A673 (cell line): Measurements from ENCODE around the gene TRIP4. TPM values are rescaled to one million over a fixed set of nuclear protein-coding genes. Genes with fewer than 3 reads are reported as not detected.

Experiments used
- BruUV-seq: library from RNA; stranded (reverse); fragments of 400-500 nt; replicated peaks from 2 replicates; lab custom pipeline; 2021; lab: Mats Ljungman, UMichigan
- CTCF ChIA-PET: fragments of 300-600 bp; sonication (Branson Sonifier 250); formaldehyde crosslinking; loops from one replicate; lab custom pipeline; 2022; ENCODE audit warnings: antibody characterized with exemption; lab: Charles Lee
- POLR2A ChIA-PET: fragments of 300-600 bp; sonication (Branson Sonifier 250); formaldehyde crosslinking; loops from one replicate; lab custom pipeline; 2022; ENCODE audit warnings: antibody characterized with exemption; ENCODE audit not compliant: low non-redundant PET; lab: Charles Lee
- DNase-seq: peaks from one replicate; pipeline ENCODE4 v3.0.0-alpha.2; 2015; ENCODE audit warnings: low spot score
- H3K27ac ChIP-seq: fragments of 200-600 bp; sonication (generic); 2 replicates; pipeline ENCODE4 v1.5.1; 2016; ENCODE audit warnings: mixed run types, low read depth, mild to moderate bottlenecking, mixed read lengths, antibody characterized with exemption, low read length; ENCODE audit not compliant: poor library complexity, severe bottlenecking
- H3K27me3 ChIP-seq: fragments of 200-600 bp; sonication (generic); replicated peaks from 2 replicates; pipeline ENCODE4 v1.6.1; 2017; ENCODE audit warnings: mixed run types, low read depth, mild to moderate bottlenecking, mixed read lengths, antibody characterized with exemption, low read length; ENCODE audit not compliant: insufficient read depth, poor library complexity
- H3K36me3 ChIP-seq: fragments of 200-600 bp; sonication (generic); 2 replicates; pipeline ENCODE4 v1.6.1; 2016; ENCODE audit warnings: mixed run types, mild to moderate bottlenecking, mixed read lengths, antibody characterized with exemption, low read length; ENCODE audit not compliant: insufficient read depth, poor library complexity, severe bottlenecking
- H3K4me1 ChIP-seq: fragments of 200-600 bp; sonication (generic); 2 replicates; pipeline ENCODE4 v1.6.1; 2017; ENCODE audit warnings: mixed run types, mild to moderate bottlenecking, mixed read lengths, antibody characterized with exemption, low read length; ENCODE audit not compliant: insufficient read depth, poor library complexity, severe bottlenecking
- H3K4me3 ChIP-seq: fragments of 200-600 bp; sonication (generic); 2 replicates; pipeline ENCODE4 v1.5.1; 2016; ENCODE audit warnings: low read depth, mixed run types, mild to moderate bottlenecking, mixed read lengths, low read length; ENCODE audit not compliant: poor library complexity, severe bottlenecking
- H3K9me3 ChIP-seq: fragments of 200-600 bp; sonication (generic); 2 replicates; pipeline ENCODE4 v1.6.1; 2016; ENCODE audit warnings: mixed run types, low read depth, mild to moderate bottlenecking, mixed read lengths, antibody characterized with exemption, low read length; ENCODE audit not compliant: poor library complexity, severe bottlenecking
- EZH2 ChIP-seq: fragments of 200-600 bp; sonication (generic); IDR thresholded peaks from 2 replicates; pipeline ENCODE4 v1.6.1; 2017; ENCODE audit warnings: borderline replicate concordance, low read depth, mild to moderate bottlenecking, mixed read lengths, antibody characterized with exemption, low read length; ENCODE audit not compliant: poor library complexity, severe bottlenecking
- intact Hi-C: fragments of 100-400 bp; cut with micrococcal nuclease; formaldehyde crosslinking; loops from one replicate; pipeline ENCODE4 v1.10.0; 2022; ENCODE audit not compliant: unreplicated experiment
- total RNA-seq: library from RNA; stranded (reverse); gene quantifications from 2 replicates; pipeline ENCODE4 v1.2.3, GENCODE V29; 2021
- TF ChIP-seq, protein P1 (sequence below): fragments of 300-800, 200-600 bp; sonication (generic); conservative IDR thresholded peaks from 2 replicates; pipeline ENCODE4 v1.5.1; 2017; ENCODE audit warnings: low read depth, mild to moderate bottlenecking, antibody characterized with exemption, low read length, moderate library complexity, mixed read lengths

TRIP4 gene
- total RNA-seq, 1 experiment from 2014 or later: 24.9 TPM

DNA sequence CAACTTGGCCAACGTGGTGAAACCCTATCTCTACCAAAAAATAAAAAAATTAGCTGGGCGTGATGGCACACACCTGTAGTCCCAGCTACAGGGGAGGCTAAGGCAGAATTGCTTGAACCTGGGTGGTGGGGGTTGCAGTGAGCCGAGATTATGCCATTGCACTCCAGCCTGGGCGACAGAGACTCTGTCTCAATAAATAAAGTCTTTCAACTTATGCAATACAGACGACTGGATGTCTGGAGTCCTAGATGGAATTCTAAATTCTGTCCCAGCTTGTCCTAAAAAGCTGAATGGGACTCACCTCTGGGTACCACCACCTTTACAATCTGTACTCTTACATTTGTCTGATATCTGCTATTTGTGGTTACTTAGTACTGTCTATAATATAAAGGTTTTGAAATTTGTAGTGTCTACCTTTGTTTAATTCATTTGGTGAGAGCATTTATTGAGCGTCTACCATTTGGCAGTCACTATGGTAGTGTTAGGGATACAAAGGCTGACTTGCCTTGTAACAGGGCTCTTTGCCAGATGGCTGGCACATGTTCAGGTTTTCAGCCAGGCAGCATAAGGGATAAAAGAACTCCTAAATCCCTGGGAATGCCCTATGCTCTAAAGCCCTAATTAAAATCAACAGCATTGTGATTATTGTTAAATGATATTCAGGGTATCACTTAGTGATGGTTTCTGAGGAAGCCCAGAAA is 65.5 kb downstream of the TRIP4 start:
- Histone ChIP-seq H3K36me3 (no peaks in the 10 kb centered on the region), H3K27ac (no peak overlapping the region), H3K4me1 (peaks cover 46% of the 10 kb centered on the region), H3K4me3 (no peak overlapping the region), H3K27me3 (no peaks in the 10 kb centered on the region), H3K9me3 (no peaks in the 10 kb centered on the region)
- CTCF ChIA-PET: no interaction called here
- intact Hi-C loops: no loop called here
- TF ChIP-seq, protein P1, sequence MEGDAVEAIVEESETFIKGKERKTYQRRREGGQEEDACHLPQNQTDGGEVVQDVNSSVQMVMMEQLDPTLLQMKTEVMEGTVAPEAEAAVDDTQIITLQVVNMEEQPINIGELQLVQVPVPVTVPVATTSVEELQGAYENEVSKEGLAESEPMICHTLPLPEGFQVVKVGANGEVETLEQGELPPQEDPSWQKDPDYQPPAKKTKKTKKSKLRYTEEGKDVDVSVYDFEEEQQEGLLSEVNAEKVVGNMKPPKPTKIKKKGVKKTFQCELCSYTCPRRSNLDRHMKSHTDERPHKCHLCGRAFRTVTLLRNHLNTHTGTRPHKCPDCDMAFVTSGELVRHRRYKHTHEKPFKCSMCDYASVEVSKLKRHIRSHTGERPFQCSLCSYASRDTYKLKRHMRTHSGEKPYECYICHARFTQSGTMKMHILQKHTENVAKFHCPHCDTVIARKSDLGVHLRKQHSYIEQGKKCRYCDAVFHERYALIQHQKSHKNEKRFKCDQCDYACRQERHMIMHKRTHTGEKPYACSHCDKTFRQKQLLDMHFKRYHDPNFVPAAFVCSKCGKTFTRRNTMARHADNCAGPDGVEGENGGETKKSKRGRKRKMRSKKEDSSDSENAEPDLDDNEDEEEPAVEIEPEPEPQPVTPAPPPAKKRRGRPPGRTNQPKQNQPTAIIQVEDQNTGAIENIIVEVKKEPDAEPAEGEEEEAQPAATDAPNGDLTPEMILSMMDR: no peak
- no peak for TF ChIP-seq EZH2
- DNase-seq: no peak
- no TSS peak for BruUV-seq
- POLR2A ChIA-PET: no interaction called here

DNA sequence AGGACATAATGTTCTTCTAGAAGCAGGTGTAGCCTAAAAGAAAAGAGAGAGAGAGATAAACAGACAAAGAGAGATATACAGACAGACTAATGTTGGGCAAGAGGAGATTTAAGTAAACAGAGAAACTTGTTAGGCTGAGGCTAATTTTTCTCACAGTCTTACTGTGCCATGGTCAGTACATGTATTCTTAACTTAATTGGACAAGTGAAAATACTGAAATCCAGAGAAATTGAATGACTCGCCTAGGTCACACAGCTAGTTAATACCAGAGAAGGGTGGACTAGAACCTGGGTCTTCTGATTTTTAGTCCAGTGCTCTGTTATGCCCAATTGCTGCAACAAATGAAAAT is 66.0 kb downstream of the TRIP4 start:
- intact Hi-C loops: no loop called here
- no peaks in the 10 kb centered on the region for H3K36me3 ChIP-seq
- peaks cover 46% of the 10 kb centered on the region for H3K4me1 ChIP-seq
- no peaks in the 10 kb centered on the region for H3K27me3 ChIP-seq
- no peaks in the 10 kb centered on the region for H3K9me3 ChIP-seq
- CTCF ChIA-PET: no interaction called here
- no peak overlapping the region for H3K4me3 ChIP-seq
- no peak overlapping the region for H3K27ac ChIP-seq
- no peak for DNase-seq
- BruUV-seq: no TSS peak
- TF ChIP-seq, protein P1: no peak
- TF ChIP-seq EZH2: no peak
- POLR2A ChIA-PET: no interaction called here

DNA sequence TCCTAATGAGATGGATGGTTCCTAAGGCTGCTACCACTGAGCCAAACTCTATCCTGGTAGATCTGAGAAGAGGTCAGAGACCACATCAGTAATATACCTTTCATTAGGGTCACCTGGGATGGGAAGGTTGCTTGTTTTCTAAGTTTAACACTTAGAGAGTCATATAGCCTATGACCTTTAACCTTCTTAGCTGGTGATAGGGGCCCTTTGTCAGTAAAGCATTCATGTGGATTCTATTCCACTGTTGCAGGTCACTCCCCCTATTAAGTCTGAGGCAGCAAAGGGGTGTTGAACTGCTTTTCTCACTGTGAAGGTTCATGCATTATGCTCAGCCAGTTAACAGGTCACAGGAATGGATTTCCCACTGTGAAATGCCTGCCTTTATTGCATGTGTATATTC is 66.6 kb downstream of the TRIP4 start:
- Histone ChIP-seq H3K9me3 (no peaks in the 10 kb centered on the region), H3K36me3 (no peaks in the 10 kb centered on the region), H3K27me3 (no peaks in the 10 kb centered on the region), H3K27ac (no peak overlapping the region), H3K4me1 (peaks cover 51% of the 10 kb centered on the region), H3K4me3 (no peak overlapping the region)
- TF ChIP-seq EZH2: no peak
- TF ChIP-seq, protein P1: no peak
- CTCF ChIA-PET: no interaction called here
- POLR2A ChIA-PET: no interaction called here
- DNase-seq: no peak
- intact Hi-C loops: no loop called here
- no TSS peak for BruUV-seq
